ENCODE results near the gene GABARAPL1. TPM values are rescaled to one million over a fixed set of nuclear protein-coding genes. Genes with fewer than 3 reads are reported as not detected.
"Not testable (repeated sequence)": the region's sequence is repeated elsewhere in the genome, so short reads cannot be mapped to it uniquely, and the experiment has no call there.

The GABARAPL1 gene
- total RNA-seq, 4 donors from 2014 or later, result 115 to 216 (median 148) TPM

DNA sequence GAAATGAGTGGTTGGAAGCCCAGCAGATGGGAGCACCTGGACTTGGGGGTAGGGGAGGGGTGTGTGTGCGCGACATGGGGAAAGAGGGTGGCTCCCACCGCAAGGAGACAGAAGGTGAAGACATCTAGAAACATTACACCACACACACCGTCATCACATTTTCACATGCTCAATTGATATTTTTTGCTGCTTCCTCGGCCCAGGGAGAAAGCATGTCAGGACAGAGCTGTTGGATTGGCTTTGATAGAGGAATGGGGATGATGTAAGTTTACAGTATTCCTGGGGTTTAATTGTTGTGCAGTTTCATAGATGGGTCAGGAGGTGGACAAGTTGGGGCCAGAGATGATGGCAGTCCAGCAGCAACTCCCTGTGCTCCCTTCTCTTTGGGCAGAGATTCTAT lies 9.2 kb downstream of the GABARAPL1 start:
- H3K4me3 ChIP-seq (replicated peaks in 1 of 3), result no peak overlapping the region
- 89 to 93% methylated on average over 5 of the region's 5 CpGs for whole genome bisulfite sequencing, 2 donors
- TF ChIP-seq, protein P1, sequence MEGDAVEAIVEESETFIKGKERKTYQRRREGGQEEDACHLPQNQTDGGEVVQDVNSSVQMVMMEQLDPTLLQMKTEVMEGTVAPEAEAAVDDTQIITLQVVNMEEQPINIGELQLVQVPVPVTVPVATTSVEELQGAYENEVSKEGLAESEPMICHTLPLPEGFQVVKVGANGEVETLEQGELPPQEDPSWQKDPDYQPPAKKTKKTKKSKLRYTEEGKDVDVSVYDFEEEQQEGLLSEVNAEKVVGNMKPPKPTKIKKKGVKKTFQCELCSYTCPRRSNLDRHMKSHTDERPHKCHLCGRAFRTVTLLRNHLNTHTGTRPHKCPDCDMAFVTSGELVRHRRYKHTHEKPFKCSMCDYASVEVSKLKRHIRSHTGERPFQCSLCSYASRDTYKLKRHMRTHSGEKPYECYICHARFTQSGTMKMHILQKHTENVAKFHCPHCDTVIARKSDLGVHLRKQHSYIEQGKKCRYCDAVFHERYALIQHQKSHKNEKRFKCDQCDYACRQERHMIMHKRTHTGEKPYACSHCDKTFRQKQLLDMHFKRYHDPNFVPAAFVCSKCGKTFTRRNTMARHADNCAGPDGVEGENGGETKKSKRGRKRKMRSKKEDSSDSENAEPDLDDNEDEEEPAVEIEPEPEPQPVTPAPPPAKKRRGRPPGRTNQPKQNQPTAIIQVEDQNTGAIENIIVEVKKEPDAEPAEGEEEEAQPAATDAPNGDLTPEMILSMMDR (IDR thresholded peaks at IDR 0.05), result no peak
- no peak for TF ChIP-seq POLR2A (IDR thresholded peaks at IDR 0.05)
- peaks cover 0 to 4% of the 10 kb centered on the region in 2 donors for H3K4me1 ChIP-seq
- no peaks in the 10 kb centered on the region for H3K9me3 ChIP-seq
- no peaks in the 10 kb centered on the region for H3K27me3 ChIP-seq
- intact Hi-C loops (cut with DNase I), result no loop called here
- no peak overlapping the region for H3K27ac ChIP-seq
- peaks cover 56 to 60% of the 10 kb centered on the region in 2 donors for H3K36me3 ChIP-seq
- no peak for DNase-seq

DNA sequence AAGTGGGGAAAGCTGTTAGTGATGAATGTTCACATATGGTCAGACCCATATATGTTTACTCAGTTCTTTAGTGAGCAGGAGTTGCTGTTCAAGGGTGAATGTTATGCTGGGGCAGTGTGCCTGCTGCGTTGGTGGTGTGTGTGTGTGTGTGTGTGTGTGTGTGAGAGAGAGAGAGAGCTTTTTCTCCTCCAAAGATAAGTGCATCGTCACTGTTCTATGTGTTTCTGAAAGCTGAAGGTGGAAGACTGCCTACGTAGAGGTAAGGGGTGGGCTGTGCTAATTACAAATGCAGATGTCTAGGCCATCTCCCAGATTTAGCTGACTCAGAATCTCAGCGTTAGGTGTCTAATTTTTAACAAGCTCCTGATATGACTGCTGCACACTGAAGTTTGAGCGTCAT lies 10.5 kb downstream of the GABARAPL1 start:
- Histone ChIP-seq H3K4me3 (replicated peaks in 1 of 3) (no peak overlapping the region), H3K9me3 (no peaks in the 10 kb centered on the region), H3K36me3 (peaks cover 52 to 57% of the 10 kb centered on the region in 2 donors), H3K4me1 (peaks cover 0 to 4% of the 10 kb centered on the region in 2 donors), H3K27me3 (no peaks in the 10 kb centered on the region), H3K27ac (no peak overlapping the region)
- 90% methylated on average over 5 of the region's 5 CpGs for WGBS, 2 donors
- TF ChIP-seq POLR2A (IDR thresholded peaks at IDR 0.05), result no peak
- TF ChIP-seq, protein P1 (IDR thresholded peaks at IDR 0.05), result no peak
- intact Hi-C loops (cut with DNase I), result no loop called here
- no peak for DNase-seq

DNA sequence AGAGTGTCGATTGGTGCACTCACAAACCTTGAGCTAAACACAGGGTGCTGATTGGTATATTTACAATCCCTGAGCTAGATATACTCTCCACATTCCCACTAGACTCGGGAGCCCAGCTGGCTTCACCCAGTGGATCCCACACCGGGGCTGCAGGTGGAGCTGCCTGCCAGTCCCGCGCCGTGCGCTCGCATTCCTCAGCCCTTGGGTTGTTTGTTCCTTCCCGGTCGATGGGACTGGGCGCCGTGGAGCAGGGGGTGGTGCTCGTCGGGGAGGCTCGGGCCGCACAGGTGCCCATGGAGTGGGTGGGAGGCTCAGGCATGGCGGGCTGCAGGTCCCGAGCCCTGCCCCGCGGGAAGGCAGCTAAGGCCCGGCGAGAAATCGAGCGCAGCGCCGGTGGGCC lies 12.7 kb downstream of the GABARAPL1 start:
- intact Hi-C loops (cut with DNase I); DNase-seq; H3K27me3 ChIP-seq; H3K4me3 ChIP-seq (replicated peaks in 1 of 3); H3K27ac ChIP-seq; H3K9me3 ChIP-seq; H3K4me1 ChIP-seq: not testable (repeated sequence)
- WGBS, 2 donors, result 98 to 99% methylated on average over 12 to 17 of the region's 26 CpGs
- peaks cover 32 to 38% of the 10 kb centered on the region in 2 donors for H3K36me3 ChIP-seq

DNA sequence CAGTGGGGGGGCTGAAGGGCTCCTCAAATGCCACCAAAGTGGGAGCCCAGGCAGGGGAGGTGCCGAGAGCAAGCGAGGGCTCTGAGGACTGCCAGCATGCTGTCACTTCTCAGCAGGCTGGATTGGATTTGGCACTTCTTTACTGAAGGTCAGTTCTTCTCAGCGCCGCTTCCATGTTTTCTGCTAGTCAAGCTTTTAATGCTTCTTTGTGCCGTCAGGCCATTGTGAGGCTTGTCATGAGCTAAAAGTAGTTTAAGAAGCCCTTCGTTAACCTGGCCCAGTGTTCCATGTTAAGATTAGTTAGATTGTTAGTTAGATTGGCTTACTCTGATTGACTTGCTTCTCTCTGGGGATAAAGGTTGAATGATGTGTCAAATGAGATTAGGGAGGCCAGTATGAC lies 13.4 kb downstream of the GABARAPL1 start:
- no peaks in the 10 kb centered on the region for H3K27me3 ChIP-seq
- no peak overlapping the region for H3K4me3 ChIP-seq (replicated peaks in 1 of 3)
- H3K36me3 ChIP-seq, result peaks cover 25 to 31% of the 10 kb centered on the region in 2 donors
- no peaks in the 10 kb centered on the region for H3K9me3 ChIP-seq
- WGBS, 2 donors, result 96 to 98% methylated on average over 6 of the region's 6 CpGs
- no peaks in the 10 kb centered on the region for H3K4me1 ChIP-seq
- TF ChIP-seq, protein P1 (IDR thresholded peaks at IDR 0.05), result no peak
- no peak for TF ChIP-seq POLR2A (IDR thresholded peaks at IDR 0.05)
- DNase-seq, result no peak
- intact Hi-C loops (cut with DNase I), result no loop called here
- H3K27ac ChIP-seq, result no peak overlapping the region

DNA sequence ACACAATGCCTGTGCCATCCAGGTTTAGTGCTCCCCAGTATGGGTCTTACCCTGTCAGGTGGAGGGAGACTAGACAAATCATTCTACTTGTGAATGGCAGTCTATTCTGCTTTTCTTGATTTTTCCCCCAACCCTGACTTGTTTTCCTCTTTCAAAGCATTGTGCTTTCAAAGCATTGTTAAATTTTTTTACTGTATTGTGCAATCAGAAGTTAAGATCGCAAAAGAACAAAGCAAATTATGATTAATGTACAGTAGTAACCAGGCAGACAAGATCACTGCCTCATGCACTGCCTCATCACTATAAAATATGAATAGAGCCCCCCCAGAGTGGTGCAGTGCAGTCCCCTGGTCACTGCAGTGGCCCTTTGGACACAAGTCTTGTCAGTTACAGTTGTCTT lies 14.1 kb downstream of the GABARAPL1 start:
- H3K9me3 ChIP-seq, result no peaks in the 10 kb centered on the region
- TF ChIP-seq, protein P1 (IDR thresholded peaks at IDR 0.05), result no peak
- TF ChIP-seq POLR2A (IDR thresholded peaks at IDR 0.05), result no peak
- H3K4me1 ChIP-seq, result no peaks in the 10 kb centered on the region
- 97% methylated on average over 1 of the region's 1 CpG for WGBS, 2 donors
- no peak overlapping the region for H3K27ac ChIP-seq
- intact Hi-C loops (cut with DNase I), result no loop called here
- no peaks in the 10 kb centered on the region for H3K27me3 ChIP-seq
- H3K36me3 ChIP-seq, result peaks cover 19 to 25% of the 10 kb centered on the region in 2 donors
- no peak for DNase-seq
- no peak overlapping the region for H3K4me3 ChIP-seq (replicated peaks in 1 of 3)

DNA sequence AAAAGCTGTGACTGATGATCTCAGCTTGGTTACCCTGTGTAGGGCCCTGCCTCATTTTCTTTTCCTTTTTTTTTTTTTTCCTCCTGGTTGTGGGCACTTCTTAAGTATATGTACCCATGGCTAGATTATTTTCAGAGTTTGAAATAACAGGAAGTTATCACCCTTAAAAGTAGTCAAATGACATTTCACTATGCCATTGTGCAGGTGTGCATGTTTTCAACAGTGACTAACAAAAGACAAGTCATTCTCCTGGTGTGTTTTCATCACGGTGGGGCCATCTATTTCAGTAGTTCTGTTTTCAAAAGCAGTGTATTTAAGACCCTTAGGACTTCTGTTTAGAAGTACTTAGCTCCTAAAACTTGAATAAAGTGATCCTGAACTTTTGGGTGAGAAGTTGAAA lies 15.0 kb downstream of the GABARAPL1 start:
- Histone ChIP-seq H3K27me3 (no peaks in the 10 kb centered on the region), H3K4me3 (replicated peaks in 1 of 3) (no peak overlapping the region), H3K4me1 (no peaks in the 10 kb centered on the region), H3K27ac (no peak overlapping the region), H3K36me3 (peaks cover 9 to 16% of the 10 kb centered on the region in 2 donors), H3K9me3 (no peaks in the 10 kb centered on the region)
- intact Hi-C loops (cut with DNase I), result no loop called here
- DNase-seq, result no peak
- WGBS, 2 donors, result 38 to 42% methylated on average over 1 of the region's 1 CpG
- TF ChIP-seq, protein P1 (IDR thresholded peaks at IDR 0.05), result no peak
- TF ChIP-seq POLR2A (IDR thresholded peaks at IDR 0.05), result no peak

Measured in thyroid gland (tissue), 4 donors.